K562 (cell line): ENCODE data around the gene IL1B. TPM values are rescaled to one million over a fixed set of nuclear protein-coding genes. Genes with fewer than 3 reads are reported as not detected.

ENCODE experiments used
- ARNT ChIP-seq, 2 experiments: fragments of 450-650 bp; IDR thresholded peaks; 2 replicates each; pipeline ENCODE4 v1.6.1; 2016; ENCODE audit warnings: mild to moderate bottlenecking in 1 of 2
- CGGBP1 ChIP-seq: fragments of 250-450 bp; sonication (Bioruptor Pico); IDR thresholded peaks from 2 replicates; pipeline ENCODE4 v1.9.0; 2021; ENCODE audit warnings: mild to moderate bottlenecking
- HDAC2 ChIP-seq: fragments of 450-650 bp; IDR thresholded peaks from 2 replicates; pipeline ENCODE4 v1.6.1; 2016; ENCODE audit warnings: mild to moderate bottlenecking
- NFYB ChIP-seq: IDR thresholded peaks from 2 replicates; pipeline ENCODE4 v1.6.1; 2011; ENCODE audit warnings: mild to moderate bottlenecking, moderate library complexity; ENCODE audit not compliant: insufficient read length; ENCODE audit errors: extremely low read depth
- NUFIP1 ChIP-seq: fragments of 450-650 bp; IDR thresholded peaks from 2 replicates; pipeline ENCODE4 v1.6.1; 2018; ENCODE audit not compliant: partially characterized antibody
- RAD21 ChIP-seq, 2 experiments: fragments of 250-450 bp in 1 of 2; fragments of 450-650 bp in 1 of 2; sonication (Bioruptor Pico) in 1 of 2; formaldehyde crosslinking in 1 of 2; IDR thresholded peaks in 1 of 2; conservative IDR thresholded peaks in 1 of 2; 2 replicates each; pipeline versions ENCODE4 v1.4.0 to v1.8.0; 2020 to 2022; ENCODE audit warnings: mild to moderate bottlenecking in 2 of 2, moderate library complexity in 1 of 2
- RNF2 ChIP-seq: sonication (generic); IDR thresholded peaks from 2 replicates; pipeline ENCODE4 v1.6.1; 2016
- SUPT5H ChIP-seq: fragments of 450-650 bp; IDR thresholded peaks from 2 replicates; pipeline ENCODE4 v1.6.1; 2016
- TCF3 ChIP-seq: sonication (generic); formaldehyde crosslinking; IDR thresholded peaks from 2 replicates; pipeline ENCODE4 v1.4.0; 2020; ENCODE audit warnings: mild to moderate bottlenecking, missing genetic modification reagents
- ZNF668 ChIP-seq: fragments of 250-450 bp; sonication (Bioruptor Pico); IDR thresholded peaks from 2 replicates; pipeline ENCODE4 v1.8.0; 2022; ENCODE audit warnings: mild to moderate bottlenecking, inconsistent platforms
- polyA plus RNA-seq, 8 experiments: library from polyadenylated mRNA; depleted of rRNA in 4 of 8; stranded (reverse) in 5 of 8; unstranded in 3 of 8; fragments of >200 nt; fragmentation: Nextera tagmentation in 2 of 8; fragmentation: Illumina TruSeq in 1 of 8; extraction: Ambion mirVana in 2 of 8; extraction: Trizol in 1 of 8; gene quantifications; 2 replicates each; pipeline versions ENCODE4 v1.2.1 to v1.2.3, GENCODE V29; 2011 to 2014; ENCODE audit warnings: inconsistent platforms in 1 of 8, missing spikeins in 1 of 8
- total RNA-seq, 7 experiments: library from RNA; depleted of rRNA in 6 of 7; stranded (reverse); fragments of >200 nt in 6 of 7; fragmentation: Illumina TruSeq in 2 of 7; extraction: Trizol in 2 of 7; gene quantifications; 2 replicates each; pipeline versions ENCODE4 v1.2.1 to v1.2.3, GENCODE V29; 2011 to 2021; ENCODE audit warnings: low replicate concordance in 1 of 7
- TF ChIP-seq, protein P1 (sequence below): fragments of 450-650 bp; conservative IDR thresholded peaks from 2 replicates; pipeline ENCODE4 v1.6.1; 2016; ENCODE audit warnings: missing genetic modification characterization, low read depth, mild to moderate bottlenecking, control low read depth, missing compliant biosample characterization
- TF ChIP-seq, protein P2 (sequence below): fragments of 450-650 bp; IDR thresholded peaks from 2 replicates; pipeline ENCODE4 v1.6.1; 2016; ENCODE audit warnings: borderline replicate concordance
- TF ChIP-seq, protein P3 (sequence below): fragments of 450-650 bp; IDR thresholded peaks from 2 replicates; pipeline ENCODE4 v1.7.1; 2018; ENCODE audit warnings: mild to moderate bottlenecking, low read depth; ENCODE audit not compliant: partially characterized antibody
- TF ChIP-seq, protein P4 (sequence below): IDR thresholded peaks from 2 replicates; pipeline ENCODE4 v1.6.1; 2016; ENCODE audit warnings: missing genetic modification characterization, missing compliant biosample characterization
- TF ChIP-seq, protein P5 (sequence below): fragments of 250-450 bp; sonication (Bioruptor Pico); IDR thresholded peaks from 2 replicates; pipeline ENCODE4 v1.8.0; 2022; ENCODE audit warnings: moderate library complexity, mild to moderate bottlenecking, inconsistent platforms

IL1B gene
- total and polyA plus RNA-seq, 9 of the 15 experiments (the other 6 are each of a cell fraction or from before 2014, with no cell fraction given) = 0.29 TPM; not detected in 8

DNA sequence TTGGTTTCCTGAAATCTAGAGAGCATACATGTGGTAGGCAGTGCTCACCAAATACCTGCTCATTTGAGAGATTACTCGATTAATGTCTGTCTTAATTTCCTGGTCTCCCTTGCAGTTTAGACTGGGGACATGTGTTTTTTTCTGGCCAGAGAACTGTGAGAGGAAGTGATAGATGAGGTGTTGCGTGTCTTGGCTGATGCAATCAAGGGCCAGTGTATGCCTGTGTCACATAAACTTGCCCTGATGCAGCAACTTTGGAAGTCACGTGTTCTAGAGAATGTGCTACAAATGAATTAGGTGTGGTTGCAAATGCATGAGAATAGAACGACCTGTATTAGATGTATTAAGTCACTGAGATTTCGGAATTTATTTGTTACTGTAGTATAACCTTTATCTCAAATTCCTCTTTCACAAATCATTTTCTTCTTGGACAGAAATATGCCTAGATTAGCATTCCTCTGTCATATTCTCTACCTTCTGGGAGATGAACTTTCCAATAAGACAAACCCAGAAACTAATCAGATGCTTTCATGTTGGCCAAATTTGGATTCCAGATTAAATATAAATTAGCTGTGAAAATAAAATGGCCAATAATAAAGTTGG, 42.3 kb downstream of the IL1B start (continued):
- no peak for TF ChIP-seq CGGBP1
- no peak for TF ChIP-seq SUPT5H
- TF ChIP-seq HDAC2 = peak; percentile 92
- TF ChIP-seq, protein P1, sequence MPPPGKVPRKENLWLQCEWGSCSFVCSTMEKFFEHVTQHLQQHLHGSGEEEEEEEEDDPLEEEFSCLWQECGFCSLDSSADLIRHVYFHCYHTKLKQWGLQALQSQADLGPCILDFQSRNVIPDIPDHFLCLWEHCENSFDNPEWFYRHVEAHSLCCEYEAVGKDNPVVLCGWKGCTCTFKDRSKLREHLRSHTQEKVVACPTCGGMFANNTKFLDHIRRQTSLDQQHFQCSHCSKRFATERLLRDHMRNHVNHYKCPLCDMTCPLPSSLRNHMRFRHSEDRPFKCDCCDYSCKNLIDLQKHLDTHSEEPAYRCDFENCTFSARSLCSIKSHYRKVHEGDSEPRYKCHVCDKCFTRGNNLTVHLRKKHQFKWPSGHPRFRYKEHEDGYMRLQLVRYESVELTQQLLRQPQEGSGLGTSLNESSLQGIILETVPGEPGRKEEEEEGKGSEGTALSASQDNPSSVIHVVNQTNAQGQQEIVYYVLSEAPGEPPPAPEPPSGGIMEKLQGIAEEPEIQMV = peak; percentile 3; the same call in 1 of the 2 replicates
- TF ChIP-seq RNF2 = peak; percentile 92
- TF ChIP-seq, protein P2, sequence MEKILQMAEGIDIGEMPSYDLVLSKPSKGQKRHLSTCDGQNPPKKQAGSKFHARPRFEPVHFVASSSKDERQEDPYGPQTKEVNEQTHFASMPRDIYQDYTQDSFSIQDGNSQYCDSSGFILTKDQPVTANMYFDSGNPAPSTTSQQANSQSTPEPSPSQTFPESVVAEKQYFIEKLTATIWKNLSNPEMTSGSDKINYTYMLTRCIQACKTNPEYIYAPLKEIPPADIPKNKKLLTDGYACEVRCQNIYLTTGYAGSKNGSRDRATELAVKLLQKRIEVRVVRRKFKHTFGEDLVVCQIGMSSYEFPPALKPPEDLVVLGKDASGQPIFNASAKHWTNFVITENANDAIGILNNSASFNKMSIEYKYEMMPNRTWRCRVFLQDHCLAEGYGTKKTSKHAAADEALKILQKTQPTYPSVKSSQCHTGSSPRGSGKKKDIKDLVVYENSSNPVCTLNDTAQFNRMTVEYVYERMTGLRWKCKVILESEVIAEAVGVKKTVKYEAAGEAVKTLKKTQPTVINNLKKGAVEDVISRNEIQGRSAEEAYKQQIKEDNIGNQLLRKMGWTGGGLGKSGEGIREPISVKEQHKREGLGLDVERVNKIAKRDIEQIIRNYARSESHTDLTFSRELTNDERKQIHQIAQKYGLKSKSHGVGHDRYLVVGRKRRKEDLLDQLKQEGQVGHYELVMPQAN = peak; percentile 37; the same call in 1 of the 2 replicates
- peak; percentile 85 for TF ChIP-seq ZNF668 (CRISPR knock-in tag)
- TF ChIP-seq TCF3 = peak; percentile 49
- TF ChIP-seq, protein P3, sequence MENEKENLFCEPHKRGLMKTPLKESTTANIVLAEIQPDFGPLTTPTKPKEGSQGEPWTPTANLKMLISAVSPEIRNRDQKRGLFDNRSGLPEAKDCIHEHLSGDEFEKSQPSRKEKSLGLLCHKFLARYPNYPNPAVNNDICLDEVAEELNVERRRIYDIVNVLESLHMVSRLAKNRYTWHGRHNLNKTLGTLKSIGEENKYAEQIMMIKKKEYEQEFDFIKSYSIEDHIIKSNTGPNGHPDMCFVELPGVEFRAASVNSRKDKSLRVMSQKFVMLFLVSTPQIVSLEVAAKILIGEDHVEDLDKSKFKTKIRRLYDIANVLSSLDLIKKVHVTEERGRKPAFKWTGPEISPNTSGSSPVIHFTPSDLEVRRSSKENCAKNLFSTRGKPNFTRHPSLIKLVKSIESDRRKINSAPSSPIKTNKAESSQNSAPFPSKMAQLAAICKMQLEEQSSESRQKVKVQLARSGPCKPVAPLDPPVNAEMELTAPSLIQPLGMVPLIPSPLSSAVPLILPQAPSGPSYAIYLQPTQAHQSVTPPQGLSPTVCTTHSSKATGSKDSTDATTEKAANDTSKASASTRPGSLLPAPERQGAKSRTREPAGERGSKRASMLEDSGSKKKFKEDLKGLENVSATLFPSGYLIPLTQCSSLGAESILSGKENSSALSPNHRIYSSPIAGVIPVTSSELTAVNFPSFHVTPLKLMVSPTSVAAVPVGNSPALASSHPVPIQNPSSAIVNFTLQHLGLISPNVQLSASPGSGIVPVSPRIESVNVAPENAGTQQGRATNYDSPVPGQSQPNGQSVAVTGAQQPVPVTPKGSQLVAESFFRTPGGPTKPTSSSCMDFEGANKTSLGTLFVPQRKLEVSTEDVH = peak; percentile 79
- TF ChIP-seq, protein P4, sequence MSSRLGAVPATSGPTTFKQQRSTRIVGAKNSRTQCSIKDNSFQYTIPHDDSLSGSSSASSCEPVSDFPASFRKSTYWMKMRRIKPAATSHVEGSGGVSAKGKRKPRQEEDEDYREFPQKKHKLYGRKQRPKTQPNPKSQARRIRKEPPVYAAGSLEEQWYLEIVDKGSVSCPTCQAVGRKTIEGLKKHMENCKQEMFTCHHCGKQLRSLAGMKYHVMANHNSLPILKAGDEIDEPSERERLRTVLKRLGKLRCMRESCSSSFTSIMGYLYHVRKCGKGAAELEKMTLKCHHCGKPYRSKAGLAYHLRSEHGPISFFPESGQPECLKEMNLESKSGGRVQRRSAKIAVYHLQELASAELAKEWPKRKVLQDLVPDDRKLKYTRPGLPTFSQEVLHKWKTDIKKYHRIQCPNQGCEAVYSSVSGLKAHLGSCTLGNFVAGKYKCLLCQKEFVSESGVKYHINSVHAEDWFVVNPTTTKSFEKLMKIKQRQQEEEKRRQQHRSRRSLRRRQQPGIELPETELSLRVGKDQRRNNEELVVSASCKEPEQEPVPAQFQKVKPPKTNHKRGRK = no peak
- no peak for TF ChIP-seq NFYB
- TF ChIP-seq, protein P5, sequence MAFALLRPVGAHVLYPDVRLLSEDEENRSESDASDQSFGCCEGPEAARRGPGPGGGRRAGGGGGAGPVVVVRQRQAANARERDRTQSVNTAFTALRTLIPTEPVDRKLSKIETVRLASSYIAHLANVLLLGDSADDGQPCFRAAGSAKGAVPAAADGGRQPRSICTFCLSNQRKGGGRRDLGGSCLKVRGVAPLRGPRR (CRISPR knock-in tag) = peak; percentile 84
- TF ChIP-seq RAD21 (CRISPR knock-in tag; conservative IDR thresholded peaks at IDR 0.05 in 1 of 2, IDR thresholded peaks at IDR 0.05 in 1 of 2) = peak; percentile 27 to 47; a peak in 3 of 4 replicates
- peak; percentile 88 for TF ChIP-seq NUFIP1
- peak; percentile 46 to 93; a peak in 3 of 4 replicates for TF ChIP-seq ARNT (IDR thresholded peaks at IDR 0.05)
